A172 (cell line): Measurements from ENCODE around the gene BCS1L. TPM values are rescaled to one million over a fixed set of nuclear protein-coding genes. Genes with fewer than 3 reads are reported as not detected.

ENCODE experiments used
- DNase-seq: peaks from one replicate; pipeline ENCODE4 v3.0.0-alpha.2; 2015; ENCODE audit warnings: low spot score
- total RNA-seq: library from RNA; depleted of rRNA; stranded (reverse); fragments of >200 nt; shearing (Covaris generic); gene quantifications from 2 replicates; pipeline ENCODE4 v1.2.3, GENCODE V29; 2014; rRNA removed

The BCS1L gene
- 38.9 and 40.7 TPM in 2 replicates for total RNA-seq

GRCh38 chr2:218659258-218659987 is at the start of gene BCS1L, which contains the start of gene ZNF142:
Gene BCS1L, plus strand, starts transcription at chr2:218659683. Its CDS starts 1,305 bp downstream, at chr2:218660988.
Gene ZNF142, minus strand, starts transcription at chr2:218659623. Its CDS starts 3,194 bp downstream, at chr2:218656429.
- DNase-seq: peak; percentile 87

GRCh38 chr2:218615868-218616315 is 43.6 kb upstream of the BCS1L start:
- DNase-seq: no peak

DNA sequence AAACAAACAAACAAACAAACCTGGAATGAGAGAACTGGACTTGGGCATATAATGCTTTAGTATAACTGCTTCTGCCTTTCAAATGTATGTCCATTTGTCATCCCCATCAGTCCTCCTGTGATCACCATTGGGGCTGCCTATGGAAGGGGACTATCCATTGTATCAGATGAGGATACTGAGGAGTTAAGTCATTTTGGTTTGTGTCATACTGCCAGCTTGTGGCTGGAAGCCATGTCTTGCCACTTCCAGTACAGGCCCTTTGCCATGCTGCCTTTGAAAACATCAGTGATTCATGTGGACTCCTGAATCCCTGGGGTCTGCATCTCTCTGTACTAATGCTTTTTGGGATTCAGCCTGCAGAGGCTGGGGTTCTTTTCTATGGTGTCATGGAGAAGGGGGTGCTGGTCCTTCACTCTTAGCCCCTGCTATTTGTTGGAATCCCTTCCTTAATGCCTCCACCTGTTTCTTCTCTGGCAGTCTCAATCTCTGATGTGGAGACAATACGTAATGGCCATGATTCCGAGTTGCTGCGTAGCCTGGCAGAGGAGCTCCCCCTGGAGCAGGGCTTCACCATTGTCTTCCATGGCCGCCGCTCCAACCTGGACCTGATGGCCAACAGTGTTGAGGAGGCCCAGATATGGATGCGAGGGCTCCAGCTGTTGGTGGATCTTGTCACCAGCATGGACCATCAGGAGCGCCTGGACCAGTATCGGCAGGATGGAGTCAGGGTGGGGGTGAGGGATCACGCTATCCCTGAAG is 41.2 kb upstream of the BCS1L start:
- no peak for DNase-seq

- DNase-seq: no peak
These were observed 38.5 kb upstream of the BCS1L start for GRCh38 chr2:218621007-218621406.

DNA sequence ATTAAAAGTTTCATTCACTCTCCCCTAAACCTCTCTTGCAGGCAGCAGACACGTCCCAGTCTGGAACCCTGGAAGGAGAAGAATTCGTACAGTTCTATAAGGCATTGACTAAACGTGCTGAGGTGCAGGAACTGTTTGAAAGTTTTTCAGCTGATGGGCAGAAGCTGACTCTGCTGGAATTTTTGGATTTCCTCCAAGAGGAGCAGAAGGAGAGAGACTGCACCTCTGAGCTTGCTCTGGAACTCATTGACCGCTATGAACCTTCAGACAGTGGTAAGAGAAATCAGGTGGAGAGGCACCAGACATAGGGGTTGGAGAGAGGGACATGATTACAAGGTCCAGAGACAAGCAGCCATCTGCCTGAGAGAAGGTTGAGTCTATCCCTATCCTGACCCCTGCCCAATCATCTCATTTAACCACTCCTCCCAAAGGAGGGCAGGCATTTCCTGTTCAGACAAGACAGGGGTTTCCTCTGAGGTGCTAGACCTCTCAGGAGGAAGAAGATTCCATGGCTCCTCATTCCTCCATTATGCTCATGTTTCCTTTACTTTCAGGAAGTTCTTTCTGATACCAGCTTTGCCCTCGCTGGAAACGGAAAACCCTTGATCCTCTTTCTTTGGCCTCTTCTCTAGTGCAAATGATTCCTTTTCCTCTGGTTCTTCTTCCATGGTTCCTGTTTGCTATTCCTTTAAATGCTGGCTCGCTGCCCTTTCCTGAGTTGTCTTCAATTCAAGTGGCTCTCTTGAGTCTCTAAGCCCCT is 36.7 kb upstream of the BCS1L start:
- no peak for DNase-seq

- DNase-seq: no peak
These were observed 36.1 kb upstream of the BCS1L start for GRCh38 chr2:218623366-218623705.

DNA sequence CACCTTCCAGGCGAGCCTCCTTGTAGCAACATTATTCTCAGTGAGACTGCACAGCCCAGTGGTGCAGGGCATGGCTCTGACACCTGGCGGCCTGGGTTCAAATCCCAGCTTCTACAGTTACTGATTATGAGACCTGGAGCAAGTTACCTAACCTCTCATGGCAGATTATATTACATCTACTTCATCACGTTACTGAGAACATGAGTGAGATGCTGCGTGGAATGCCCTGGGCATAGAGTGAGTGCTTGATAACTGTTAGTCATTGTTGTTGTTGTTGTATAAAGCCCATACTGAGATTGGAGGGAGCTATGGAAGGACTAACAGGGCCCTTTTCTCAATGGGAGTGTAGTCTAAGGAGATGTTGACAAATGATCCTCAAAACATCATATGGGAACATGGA is 33.1 kb upstream of the BCS1L start:
- DNase-seq: no peak

DNA sequence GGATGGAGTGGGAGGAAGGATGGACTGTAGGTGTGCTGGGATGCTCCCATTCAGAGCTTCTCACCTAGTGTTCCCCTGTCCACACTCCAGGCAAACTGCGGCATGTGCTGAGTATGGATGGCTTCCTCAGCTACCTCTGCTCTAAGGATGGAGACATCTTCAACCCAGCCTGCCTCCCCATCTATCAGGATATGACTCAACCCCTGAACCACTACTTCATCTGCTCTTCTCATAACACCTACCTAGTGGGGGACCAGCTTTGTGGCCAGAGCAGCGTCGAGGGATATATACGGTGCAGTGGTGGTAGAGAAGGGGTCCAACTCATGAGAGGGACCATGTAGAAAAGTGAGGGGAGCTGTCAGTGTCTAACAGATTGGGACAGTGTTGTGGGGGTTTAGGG is 31.5 kb upstream of the BCS1L start:
- DNase-seq: no peak

- DNase-seq: peak; percentile 70
These were observed 27.6 kb upstream of the BCS1L start for GRCh38 chr2:218631837-218632236.

- no peak for DNase-seq
These were observed 23.8 kb upstream of the BCS1L start for GRCh38 chr2:218635719-218636118.

- no peak for DNase-seq
These were observed 21.1 kb upstream of the BCS1L start for GRCh38 chr2:218638372-218638771.

DNA sequence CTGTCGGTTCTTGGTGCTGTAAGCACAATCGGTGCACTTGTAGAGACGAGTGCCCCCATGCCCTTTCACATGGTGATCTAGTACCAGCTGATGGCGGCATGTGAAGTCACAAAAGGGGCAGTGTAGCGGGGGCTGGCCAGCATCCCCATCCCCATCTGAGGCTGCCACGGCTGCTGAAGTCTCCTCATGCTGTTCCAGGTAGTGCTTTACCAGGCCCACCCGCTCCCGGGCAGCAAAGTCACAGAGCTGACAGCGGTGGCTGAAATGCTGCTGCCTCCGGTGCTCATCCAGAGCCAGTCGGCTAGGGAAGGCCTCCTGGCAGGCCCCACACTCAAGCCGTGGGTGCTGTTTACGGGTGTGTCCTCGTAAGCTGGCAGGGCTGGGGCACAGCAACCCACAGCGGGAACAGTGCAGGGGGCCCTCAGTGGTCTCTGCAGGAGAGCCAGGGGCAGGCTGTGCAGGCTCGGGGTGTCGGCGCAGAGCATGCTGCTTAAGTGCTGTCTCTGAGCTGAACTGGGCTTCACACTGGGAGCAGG is 17.3 kb upstream of the BCS1L start:
- no peak for DNase-seq

- DNase-seq: no peak
These were observed 16.7 kb upstream of the BCS1L start for GRCh38 chr2:218642786-218643185.

- DNase-seq: no peak
These were observed 15.7 kb upstream of the BCS1L start for GRCh38 chr2:218643751-218644310.

DNA sequence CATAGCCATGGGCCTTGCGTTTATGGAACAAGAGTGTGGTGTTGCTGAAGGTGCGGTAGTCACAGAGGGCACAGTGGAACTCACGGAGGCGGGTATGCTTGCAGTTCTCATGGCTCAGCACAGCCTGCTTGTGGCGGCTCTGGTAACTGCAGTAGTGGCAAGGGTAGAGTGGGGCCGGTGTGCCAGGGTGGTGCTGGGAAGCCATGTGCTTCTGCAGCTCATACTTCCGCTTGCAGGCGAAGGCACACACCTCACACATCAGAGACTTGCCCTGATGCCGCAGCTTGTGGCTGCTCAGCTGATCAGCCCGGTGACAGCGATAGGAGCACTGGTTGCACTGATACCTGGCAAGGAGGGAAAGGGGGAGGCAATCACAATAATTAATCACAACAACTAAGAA is 14.8 kb upstream of the BCS1L start:
- DNase-seq: no peak

DNA sequence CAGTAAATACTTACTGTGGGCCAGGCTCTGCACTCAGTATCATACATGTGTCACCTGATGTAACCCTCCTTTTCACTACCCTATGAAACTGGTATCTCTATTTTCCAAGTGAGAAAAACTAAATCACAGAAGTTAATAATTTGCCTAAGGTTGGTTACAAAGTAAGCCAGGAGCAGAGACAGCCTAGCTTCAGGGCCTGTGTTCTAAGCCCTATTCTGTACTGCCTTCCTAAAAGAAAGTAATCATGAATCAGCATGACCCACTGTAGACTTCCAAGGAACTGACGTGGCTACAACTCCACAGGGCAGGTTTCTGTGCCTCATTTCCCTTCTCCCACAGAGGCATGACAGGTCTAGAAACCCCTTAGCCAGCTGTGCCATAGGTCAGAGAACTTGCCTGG is 14.4 kb upstream of the BCS1L start:
- no peak for DNase-seq

DNA sequence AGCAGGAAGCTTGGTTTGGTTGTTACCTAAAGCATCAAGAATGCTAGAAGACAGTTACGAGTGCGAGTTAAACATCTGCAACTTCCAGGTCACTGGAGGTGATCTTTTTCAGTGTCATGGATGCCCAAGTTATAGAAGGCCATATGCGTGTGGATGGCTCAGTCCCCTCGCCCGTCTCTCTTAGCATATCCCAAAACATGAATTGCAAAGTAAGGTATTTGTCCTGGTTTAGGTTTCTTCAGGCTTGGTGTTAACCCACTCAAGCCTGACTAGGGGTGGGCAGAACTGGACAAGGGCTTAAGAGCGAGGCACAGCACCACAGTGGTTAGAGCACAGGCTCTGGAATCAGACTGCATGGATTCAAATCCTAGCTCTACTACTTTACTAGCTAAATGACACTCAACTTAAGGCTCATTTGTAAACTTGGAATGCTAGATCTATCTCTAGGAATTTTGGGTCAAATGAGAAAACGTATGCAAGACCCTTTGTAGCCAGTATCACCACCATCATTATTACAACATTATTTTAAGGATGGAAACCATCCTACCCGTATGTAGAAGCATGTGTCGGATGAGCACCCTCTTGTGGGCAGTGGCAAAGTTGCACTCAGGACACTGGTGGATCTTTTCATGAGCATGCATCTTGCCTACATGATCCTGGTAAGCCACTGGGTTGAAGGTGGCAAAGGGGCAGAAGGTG is 11.2 kb upstream of the BCS1L start:
- peak; percentile 61 for DNase-seq

DNA sequence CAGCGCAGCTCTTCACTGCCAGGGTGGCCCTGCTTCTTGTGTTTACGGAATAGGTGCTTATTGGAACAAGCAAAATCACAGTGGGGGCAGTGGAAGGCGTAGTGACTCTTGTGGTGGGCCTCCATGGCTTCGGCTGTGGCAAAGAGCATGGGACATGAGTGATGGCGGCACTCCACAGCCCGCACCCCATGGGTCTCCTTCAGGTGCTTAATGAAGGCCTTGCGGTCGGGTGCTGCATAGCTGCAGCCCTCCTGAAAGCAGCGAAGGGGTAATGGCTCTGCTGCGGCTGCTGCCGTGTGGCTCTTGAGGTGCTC is 10.7 kb upstream of the BCS1L start:
- no peak for DNase-seq

GRCh38 chr2:218655751-218656150 is 3.7 kb upstream of the BCS1L start:
- DNase-seq: no peak

DNA sequence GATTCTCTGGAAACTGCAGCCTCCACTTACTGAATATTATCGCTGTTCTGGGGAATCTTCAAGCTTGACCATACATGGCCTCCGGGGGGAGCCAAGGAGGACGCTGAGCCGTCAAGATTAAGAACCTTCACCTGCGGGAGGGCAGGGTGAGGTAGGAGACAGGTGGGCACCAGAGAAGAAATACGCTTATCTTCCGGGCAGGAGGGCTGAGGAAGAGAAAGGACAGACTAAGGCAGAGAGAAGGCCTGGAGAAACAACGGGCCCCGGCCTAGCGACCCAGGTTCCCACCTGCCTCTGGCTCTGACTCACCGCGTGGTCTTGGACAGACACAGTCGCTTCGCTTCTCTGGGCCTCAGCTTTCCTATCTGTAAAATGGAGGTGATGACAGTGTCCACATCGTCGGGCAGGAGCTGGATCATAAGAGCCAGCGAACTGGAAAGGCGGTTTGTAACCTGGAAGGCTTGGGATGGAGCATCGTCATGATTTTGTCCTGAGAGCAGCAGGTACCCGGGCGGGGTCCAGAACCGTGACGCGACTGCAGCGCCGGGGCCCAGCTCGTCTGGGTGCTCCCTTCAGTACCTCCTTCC is 719 bp upstream of the BCS1L start:
- DNase-seq: peak; percentile 52

GRCh38 chr2:218659988-218660358 is 490 bp downstream of the BCS1L start:
- no peak for DNase-seq
